Stomach (tissue), 9 donors: ENCODE measurements around the gene IL1B. TPM values are rescaled to one million over a fixed set of nuclear protein-coding genes. Genes with fewer than 3 reads are reported as not detected.

Experiments used
- DNase-seq, 2 donors: peaks; one replicate each; pipeline versions ENCODE4 v3.0.0 to v3.0.0-alpha.2; 2013 to 2019
- H3K27ac ChIP-seq, 5 donors: fragments of 200-600 bp in 4 of 5; sonication (generic) in 4 of 5; one replicate each; pipeline ENCODE4 v1.5.1; 2013 to 2019; ENCODE audit warnings: mild to moderate bottlenecking in 1 of 5, moderate library complexity in 1 of 5
- H3K27me3 ChIP-seq, 3 donors: fragments of 200-600 bp; sonication (generic); one replicate each; pipeline ENCODE4 v1.5.1; 2017 to 2019; ENCODE audit warnings: mixed run types in 1 of 3
- H3K36me3 ChIP-seq, 4 donors: fragments of 200-600 bp; sonication (generic); 1 replicate in 3 of 4; 2 replicates in 1 of 4; pipeline ENCODE4 v1.5.1; 2016 to 2019
- H3K4me1 ChIP-seq, 4 donors: fragments of 200-600 bp; sonication (generic); one replicate each; pipeline ENCODE4 v1.5.1; 2016 to 2019
- H3K4me3 ChIP-seq, 4 donors: fragments of 200-600 bp; sonication (generic) in 3 of 4; one replicate each; pipeline ENCODE4 v1.5.1; 2016 to 2019; ENCODE audit warnings: mild to moderate bottlenecking in 1 of 4
- H3K9me3 ChIP-seq, 4 donors: fragments of 200-600 bp; sonication (generic); one replicate each; pipeline ENCODE4 v1.5.1; 2016 to 2019
- CTCF ChIP-seq, 7 experiments: fragments of 450-650 bp in 4 of 7; fragments of 200-600 bp in 3 of 7; sonication (generic) in 3 of 7; IDR thresholded peaks; one replicate each; pipeline ENCODE4 v1.5.1; 2016 to 2019; ENCODE audit warnings: antibody characterized with exemption in 7 of 7, control low read depth in 2 of 7, mild to moderate bottlenecking in 1 of 7
- EP300 ChIP-seq: sonication (generic); formaldehyde crosslinking; IDR thresholded peaks from one replicate; pipeline ENCODE4 v1.6.1; 2017; ENCODE audit warnings: antibody characterized with exemption
- POLR2A ChIP-seq, 4 donors: fragments of 450-650 bp; IDR thresholded peaks; one replicate each; pipeline ENCODE4 v1.6.1; 2016; ENCODE audit warnings: antibody characterized with exemption in 4 of 4, control low read depth in 2 of 4, mild to moderate bottlenecking in 1 of 4, moderate library complexity in 1 of 4
- POLR2AphosphoS5 ChIP-seq, 3 donors: sonication (generic); formaldehyde crosslinking; IDR thresholded peaks; one replicate each; pipeline ENCODE4 v1.6.1; 2016; ENCODE audit warnings: antibody characterized with exemption in 3 of 3
- WGBS, 5 donors: extraction: QIAGEN DNeasy Blood & Tissue Kit in 3 of 5; methylation state at CpG; one replicate each; pipeline versions ENCODE4 v1.1.5 to v1.1.7; 2013 to 2018; 5-methylcytosine and 5-hydroxymethylcytosine counted together
- intact Hi-C: fragments of 100-400 bp; cut with DNase I; formaldehyde crosslinking; loops from one replicate; pipeline ENCODE4 v1.15.1; 2023; ENCODE audit warnings: low total_unique reads
- polyA plus RNA-seq, 3 donors: library from polyadenylated mRNA; stranded (reverse); fragments of 200-250 nt; gene quantifications; one replicate each; pipeline ENCODE4 v1.2.3, GENCODE V29; 2013
- total RNA-seq, 5 donors: library from RNA; depleted of rRNA; stranded (reverse); fragments of >200 nt; gene quantifications; one replicate each; pipeline versions ENCODE4 v1.1.0 to v1.2.3, GENCODE V29; 2014 to 2016
- donor health status: healthy with polysubstance abuse.
- donor health status: Bipolar disorder and iron deficiency.
- donor health status: healthy.

IL1B gene
- total and polyA plus RNA-seq, 8 donors, result 1.2 to 64.9 (median 14.4) TPM

DNA sequence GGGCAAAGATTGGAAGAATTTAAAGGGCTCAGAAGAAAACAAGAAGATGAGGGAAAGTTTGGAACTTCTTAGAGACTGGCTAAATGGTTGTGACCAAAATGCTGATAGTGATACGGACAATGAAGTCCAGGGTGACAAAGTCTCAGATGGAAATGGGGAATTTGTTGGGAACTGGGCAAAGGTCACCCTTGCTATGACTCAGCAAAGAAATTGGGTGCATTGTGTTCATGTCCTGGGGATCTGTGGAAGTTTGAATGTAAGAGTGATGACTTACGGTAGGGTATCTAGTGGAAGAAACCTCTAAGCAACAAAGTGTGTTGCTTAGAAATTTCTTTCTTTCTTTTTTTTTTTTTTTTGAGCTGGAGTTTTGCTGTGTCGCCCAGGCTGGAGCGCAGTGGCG lies 46.3 kb downstream of the IL1B start:
- H3K27me3 ChIP-seq, result no peaks in the 10 kb centered on the region
- no peaks in the 10 kb centered on the region for H3K9me3 ChIP-seq
- H3K4me1 ChIP-seq, result peaks cover 0 to 8% (median 0%) of the 10 kb centered on the region in 4 donors
- TF ChIP-seq POLR2AphosphoS5 (IDR thresholded peaks at IDR 0.05), result no peak
- TF ChIP-seq CTCF (IDR thresholded peaks at IDR 0.05), result no peak
- no peak for TF ChIP-seq POLR2A (IDR thresholded peaks at IDR 0.05)
- TF ChIP-seq EP300, result no peak
- whole genome bisulfite sequencing, 5 donors, result 89 to 99% (median 95%) methylated on average over 5 of the region's 5 CpGs
- H3K36me3 ChIP-seq, result no peaks in the 10 kb centered on the region
- no peak overlapping the region for H3K4me3 ChIP-seq
- intact Hi-C loops, result no loop called here
- H3K27ac ChIP-seq, result no peak overlapping the region
- DNase-seq, result no peak

DNA sequence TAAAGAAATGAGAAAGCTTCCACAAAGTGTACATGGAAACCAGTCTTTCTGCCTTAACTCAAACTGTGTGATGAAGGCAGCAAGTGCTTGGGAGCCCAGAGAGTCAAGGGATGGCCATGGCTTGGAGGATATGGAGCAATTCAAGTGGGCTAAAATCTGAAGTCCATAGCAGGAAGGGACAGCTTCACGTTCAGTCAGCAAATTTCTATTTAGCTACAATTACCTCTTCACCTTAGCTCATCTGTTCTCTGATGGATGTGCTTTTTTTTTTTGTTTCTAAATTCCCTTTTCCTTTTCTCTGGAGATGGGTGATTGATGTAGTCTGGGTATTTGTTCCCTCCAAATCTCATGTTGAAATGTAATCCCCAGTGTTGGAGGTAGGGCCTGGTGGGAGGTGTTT lies 47.4 kb downstream of the IL1B start:
- no peaks in the 10 kb centered on the region for H3K9me3 ChIP-seq
- no peak for DNase-seq
- no peak overlapping the region for H3K27ac ChIP-seq
- H3K27me3 ChIP-seq, result no peaks in the 10 kb centered on the region
- no peak for TF ChIP-seq POLR2A (IDR thresholded peaks at IDR 0.05)
- no peak for TF ChIP-seq POLR2AphosphoS5 (IDR thresholded peaks at IDR 0.05)
- TF ChIP-seq EP300, result no peak
- intact Hi-C loops, result no loop called here
- peaks cover 0 to 6% (median 0%) of the 10 kb centered on the region in 4 donors for H3K4me1 ChIP-seq
- no peaks in the 10 kb centered on the region for H3K36me3 ChIP-seq
- 68 to 100% (median 90%) methylated on average over 1 of the region's 1 CpG for WGBS, 5 donors
- H3K4me3 ChIP-seq, result no peak overlapping the region

- intact Hi-C loops, result no loop called here
- WGBS, 5 donors, result 62 to 77% (median 74%) methylated on average over 3 of the region's 3 CpGs
- TF ChIP-seq POLR2AphosphoS5 (IDR thresholded peaks at IDR 0.05) (no peak), CTCF (IDR thresholded peaks at IDR 0.05) (no peak), POLR2A (IDR thresholded peaks at IDR 0.05) (no peak), EP300 (no peak)
- Histone ChIP-seq H3K36me3 (no peaks in the 10 kb centered on the region), H3K4me1 (peaks cover 0 to 4% (median 0%) of the 10 kb centered on the region in 4 donors), H3K27me3 (no peaks in the 10 kb centered on the region), H3K27ac (no peak overlapping the region), H3K4me3 (no peak overlapping the region), H3K9me3 (no peaks in the 10 kb centered on the region)
- no peak for DNase-seq
Observed at GRCh38 chr2:112788653-112789052, 47.9 kb downstream of the IL1B start.

- peaks cover 0 to 4% (median 0%) of the 10 kb centered on the region in 4 donors for H3K4me1 ChIP-seq
- H3K27ac ChIP-seq, result no peak overlapping the region
- H3K36me3 ChIP-seq, result no peaks in the 10 kb centered on the region
- intact Hi-C loops, result no loop called here
- no peaks in the 10 kb centered on the region for H3K9me3 ChIP-seq
- no peak for DNase-seq
- no peaks in the 10 kb centered on the region for H3K27me3 ChIP-seq
- TF ChIP-seq POLR2A (IDR thresholded peaks at IDR 0.05) (no peak), EP300 (no peak), CTCF (IDR thresholded peaks at IDR 0.05) (no peak), POLR2AphosphoS5 (IDR thresholded peaks at IDR 0.05) (no peak)
- 85 to 90% (median 87%) methylated on average over 4 of the region's 4 CpGs for WGBS, 5 donors
- no peak overlapping the region for H3K4me3 ChIP-seq
Observed at GRCh38 chr2:112787729-112788393, 48.7 kb downstream of the IL1B start.

DNA sequence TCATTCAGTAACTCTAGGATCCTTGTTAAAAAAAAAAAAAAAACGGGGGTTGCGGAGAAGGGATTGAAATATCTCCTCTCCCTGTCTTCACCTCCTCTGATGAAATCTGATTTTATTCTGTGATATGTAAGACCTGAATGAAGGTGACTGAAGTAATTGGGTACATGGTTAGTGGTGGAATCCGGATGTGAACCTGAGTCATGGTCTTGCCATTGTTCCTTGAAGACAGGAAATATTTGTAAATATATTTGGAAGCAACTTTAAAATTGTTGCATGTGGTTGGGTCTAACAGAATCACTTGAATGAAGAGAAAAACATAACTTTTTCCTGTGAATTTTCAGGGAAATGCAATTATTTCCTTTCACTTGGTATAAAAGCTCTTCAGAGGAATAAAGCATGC lies 49.3 kb downstream of the IL1B start:
- intact Hi-C loops, result no loop called here
- no peaks in the 10 kb centered on the region for H3K36me3 ChIP-seq
- no peaks in the 10 kb centered on the region for H3K27me3 ChIP-seq
- TF ChIP-seq POLR2A (IDR thresholded peaks at IDR 0.05) (no peak), POLR2AphosphoS5 (IDR thresholded peaks at IDR 0.05) (no peak), CTCF (IDR thresholded peaks at IDR 0.05) (no peak), EP300 (no peak)
- H3K4me3 ChIP-seq, result no peak overlapping the region
- peaks cover 0 to 4% (median 0%) of the 10 kb centered on the region in 4 donors for H3K4me1 ChIP-seq
- WGBS, 5 donors, result 86 to 95% (median 89%) methylated on average over 3 of the region's 3 CpGs
- no peak for DNase-seq
- H3K9me3 ChIP-seq, result no peaks in the 10 kb centered on the region
- no peak overlapping the region for H3K27ac ChIP-seq
